ENCODE results near the gene SLC6A4. TPM values are rescaled to one million over a fixed set of nuclear protein-coding genes. Genes with fewer than 3 reads are reported as not detected.

SLC6A4 gene
- total and polyA plus RNA-seq, 2 donors (not counting 3 experiments of a cell fraction or from before 2014, with no cell fraction given), result 0.25 TPM; not detected in 1

GRCh38 chr17:30158896-30159625, 76.4 kb downstream of the SLC6A4 start:
- H3K79me2 ChIP-seq (ENCODE audit: control insufficient read depth, insufficient read depth, low read length), result peaks cover 68% of the 10 kb centered on the region
- no peak overlapping the region for H3K9ac ChIP-seq (replicated peaks; ENCODE audit: extremely low read depth, insufficient read depth, low read length)
- H4K20me1 ChIP-seq (replicated peaks; ENCODE audit: control insufficient read depth, extremely low read depth, insufficient read depth, low read length), result peaks cover 6% of the 10 kb centered on the region
- FAIRE-seq (no peak), DNase-seq (ENCODE audit: low read depth, low spot score) (no peak)
- intact Hi-C loops (cut with micrococcal nuclease) (no loop called here), dilution Hi-C loops (cut with MboI; ENCODE audit: extremely low pct_ligation_motif_present, low sequenced_read_pairs) (no loop called here)
- BruUV-seq (replicated peaks), result no TSS peak
- no peaks in the 10 kb centered on the region for H3K9me3 ChIP-seq (replicated peaks; ENCODE audit: control insufficient read depth, insufficient read depth, low read length)
- H3K27ac ChIP-seq (ENCODE audit: insufficient read depth, low read depth, low read length), result no peak overlapping the region
- no peaks in the 10 kb centered on the region for H3K27me3 ChIP-seq (ENCODE audit: control insufficient read depth in 2 of 2, insufficient read depth in 2 of 2, low read length in 2 of 2)
- no peaks in the 10 kb centered on the region for H3K36me3 ChIP-seq (ENCODE audit: control insufficient read depth in 2 of 2, extremely low read depth in 1 of 2, insufficient read depth in 2 of 2, low read length in 2 of 2)
- no peaks in the 10 kb centered on the region for H3K4me1 ChIP-seq (ENCODE audit: control insufficient read depth, extremely low read depth, insufficient read depth, low read length)
- TF ChIP-seq JUN (IDR thresholded peaks at IDR 0.05; ENCODE audit: borderline replicate concordance, insufficient read depth, insufficient read length, low read depth), result no peak
- no peak for TF ChIP-seq POLR2AphosphoS5 (IDR thresholded peaks at IDR 0.05; ENCODE audit: insufficient read depth, low read depth, low read length)
- no peak for TF ChIP-seq MAX (IDR thresholded peaks at IDR 0.05; ENCODE audit: insufficient read depth, insufficient read length)
- TF ChIP-seq GATA2 (IDR thresholded peaks at IDR 0.05; ENCODE audit: insufficient read depth, insufficient read length, low read depth, low read length), result no peak
- TF ChIP-seq CTCF (IDR thresholded peaks at IDR 0.05; ENCODE audit: extremely low read depth in 1 of 2, insufficient read depth in 1 of 2, low read depth in 1 of 2, low read length in 2 of 2), result no peak
- no peak for TF ChIP-seq POLR2A (IDR thresholded peaks at IDR 0.05; ENCODE audit: low read depth, low read length)
- TF ChIP-seq FOS (IDR thresholded peaks at IDR 0.05; ENCODE audit: borderline replicate concordance, insufficient read depth, low read length), result no peak
- no peak for TF ChIP-seq MYC (IDR thresholded peaks at IDR 0.05; ENCODE audit: low read depth, low read length)
- no peak for TF ChIP-seq EZH2 (IDR thresholded peaks at IDR 0.05; ENCODE audit: borderline replicate concordance, low read depth, low read length, severe bottlenecking)
- ChIA-PET CTCF (no interaction called here), POLR2A (no interaction called here)
- H3K9me1 ChIP-seq (replicated peaks; ENCODE audit: control insufficient read depth, extremely low read depth, insufficient read depth, low read length), result no peaks in the 10 kb centered on the region
- H2AFZ ChIP-seq (ENCODE audit: low read depth, low read length), result no peak overlapping the region
- no peak overlapping the region for H3K4me3 ChIP-seq (replicated peaks in 1 of 3; ENCODE audit: insufficient read depth in 1 of 3, low read depth in 1 of 3, low read length in 3 of 3)
- H3K4me2 ChIP-seq (ENCODE audit: insufficient read depth, low read length), result no peak overlapping the region
